Activated T-cell treated with anti-CD3 and anti-CD28 coated beads for 1 hour (primary cell): ENCODE measurements around the gene CLASP2.
A peak's percentile ranks its signal among the peaks of the same experiment; 100 is the strongest.
"Not testable (repeated sequence)": the region's sequence is repeated elsewhere in the genome, so short reads cannot be mapped to it uniquely, and the experiment has no call there.

Experiments used
- DNase-seq: peaks from one replicate; pipeline ENCODE4 v3.0.0-alpha.2; 2020; ENCODE audit warnings: low read depth

Gene CLASP2

GRCh38 chr3:33717866-33718594 lies at the start of gene CLASP2:
CLASP2 (minus strand) TSS chr3:33718254; CDS start chr3:33718002, 252 bp downstream.
- DNase-seq: peak; percentile 65

DNA sequence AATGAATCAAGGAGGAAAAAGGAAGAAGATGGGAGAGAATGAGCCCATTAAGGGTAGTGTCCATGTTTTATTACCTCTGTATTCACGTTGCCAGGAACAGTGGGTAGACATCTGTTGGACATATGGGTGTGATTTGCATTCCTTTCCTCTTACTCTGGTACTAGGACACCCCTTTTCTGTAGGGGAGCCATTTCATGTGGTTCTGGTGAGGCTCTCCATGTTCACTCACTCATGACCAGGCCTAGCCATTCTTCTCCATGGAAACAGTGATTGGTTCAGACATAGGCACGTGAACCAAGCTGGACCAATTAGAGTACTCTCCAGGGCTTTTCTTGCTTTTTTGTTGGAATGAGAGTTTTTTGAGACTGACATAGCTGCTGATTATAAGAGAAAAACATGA lies 40.8 kb upstream of the CLASP2 start:
- no peak for DNase-seq

DNA sequence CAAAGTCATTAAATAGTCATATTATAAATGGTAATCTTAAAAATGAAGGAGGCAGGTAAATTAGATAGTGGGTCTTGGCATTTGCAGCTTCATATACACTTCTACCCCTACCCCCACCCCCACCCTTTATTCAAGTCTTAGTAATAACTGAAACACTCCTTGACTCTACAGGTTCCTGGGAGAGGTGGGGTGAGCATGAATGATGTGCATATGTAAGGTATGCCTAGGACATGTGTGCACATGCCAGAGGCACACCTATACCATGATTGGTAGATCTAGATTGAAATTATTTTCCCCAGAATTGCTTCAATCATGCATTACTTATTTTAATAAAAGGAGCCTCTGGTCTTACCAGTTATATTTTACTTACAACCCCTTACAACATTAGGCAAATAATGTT lies 40.2 kb upstream of the CLASP2 start:
- DNase-seq: no peak

GRCh38 chr3:33754391-33754790 lies 36.3 kb upstream of the CLASP2 start:
- DNase-seq: not testable (repeated sequence)

DNA sequence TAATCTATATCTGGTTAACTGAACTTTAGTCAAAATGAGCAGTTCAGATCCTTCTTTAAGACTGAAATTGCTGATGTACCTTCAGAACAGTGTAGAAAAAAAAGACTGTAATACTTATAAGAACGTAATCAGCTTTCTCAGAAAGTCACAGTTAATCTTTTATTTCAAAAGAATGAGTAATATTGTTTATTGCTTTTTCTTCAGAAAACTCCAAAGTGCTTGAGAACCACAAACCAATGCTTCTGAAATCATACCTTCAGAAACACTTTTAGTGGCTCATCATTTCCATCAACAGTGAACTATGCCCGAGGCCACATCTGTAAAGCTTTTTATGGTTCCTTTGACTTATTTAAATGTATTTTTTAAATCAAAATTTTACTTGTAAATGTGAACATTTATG lies 33.3 kb upstream of the CLASP2 start:
- no peak for DNase-seq

DNA sequence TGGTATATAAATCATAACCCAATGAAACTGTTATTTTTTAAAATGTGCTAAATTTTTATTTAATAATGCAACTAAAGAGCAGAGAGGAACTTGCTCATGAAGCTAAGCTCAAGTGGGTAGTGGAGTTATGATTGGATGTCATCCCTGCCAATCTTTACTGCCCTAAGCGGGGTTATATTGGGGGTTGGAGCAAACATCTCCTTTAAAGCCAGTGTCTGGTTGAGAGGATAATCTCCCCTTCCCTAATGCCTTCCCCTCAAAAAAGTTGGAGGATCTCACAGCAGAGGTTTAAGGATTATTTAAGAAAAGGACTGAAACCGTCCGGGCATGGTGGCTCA lies 32.1 kb upstream of the CLASP2 start:
- DNase-seq: no peak

- no peak for DNase-seq
These were observed 31.6 kb upstream of the CLASP2 start for GRCh38 chr3:33749546-33750210.

DNA sequence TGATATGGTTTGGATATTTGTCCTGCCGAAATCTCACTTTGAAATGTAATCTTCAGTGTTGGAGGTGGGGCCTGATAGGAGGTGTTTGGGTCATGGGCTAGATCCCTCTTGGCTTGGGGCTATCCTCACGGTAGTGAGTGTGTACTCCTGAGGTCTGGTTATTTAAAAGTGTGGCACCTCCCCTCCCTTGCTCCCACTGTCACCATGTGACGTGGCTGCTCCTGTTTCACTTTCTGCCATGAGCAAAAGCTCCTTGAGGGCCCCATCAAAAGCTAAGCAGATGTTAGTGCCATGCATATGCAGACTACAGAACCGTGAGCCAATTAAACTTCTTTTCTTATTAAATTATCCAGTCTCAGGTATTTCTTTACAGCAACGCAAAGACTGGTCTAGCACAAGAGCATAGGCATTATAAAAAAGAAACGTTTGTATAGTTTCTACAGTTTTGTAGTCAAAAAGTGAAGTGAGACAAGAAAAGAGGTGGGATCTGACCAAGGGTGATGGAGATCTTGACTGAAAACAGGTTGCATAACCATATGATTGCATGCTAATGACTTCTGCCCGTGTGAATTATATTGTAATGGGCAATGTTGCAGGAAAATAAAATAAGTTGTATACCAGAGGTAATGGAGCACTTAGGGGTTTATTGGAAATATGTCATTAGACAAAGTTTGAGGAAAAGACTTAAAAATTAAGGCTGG lies 28.5 kb upstream of the CLASP2 start:
- DNase-seq: no peak

DNA sequence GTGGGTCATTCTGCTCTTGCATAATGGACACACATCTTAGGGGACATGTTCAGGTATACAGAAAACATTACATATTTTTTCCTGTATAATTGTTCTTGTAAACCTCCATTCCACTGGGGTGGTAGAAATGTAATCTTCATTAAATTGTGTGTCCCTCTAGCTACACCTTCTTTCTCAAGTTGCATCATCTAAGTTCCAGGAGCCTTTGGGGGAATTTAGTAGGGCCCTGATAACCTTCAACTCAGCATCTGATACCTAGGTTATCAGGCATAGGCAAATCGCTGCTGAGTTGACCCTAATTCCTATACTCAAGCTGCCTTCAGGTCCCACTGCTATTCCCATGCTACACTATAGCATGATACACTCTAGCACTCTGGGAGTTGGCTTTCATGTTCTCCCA lies 19.1 kb upstream of the CLASP2 start:
- DNase-seq: no peak

DNA sequence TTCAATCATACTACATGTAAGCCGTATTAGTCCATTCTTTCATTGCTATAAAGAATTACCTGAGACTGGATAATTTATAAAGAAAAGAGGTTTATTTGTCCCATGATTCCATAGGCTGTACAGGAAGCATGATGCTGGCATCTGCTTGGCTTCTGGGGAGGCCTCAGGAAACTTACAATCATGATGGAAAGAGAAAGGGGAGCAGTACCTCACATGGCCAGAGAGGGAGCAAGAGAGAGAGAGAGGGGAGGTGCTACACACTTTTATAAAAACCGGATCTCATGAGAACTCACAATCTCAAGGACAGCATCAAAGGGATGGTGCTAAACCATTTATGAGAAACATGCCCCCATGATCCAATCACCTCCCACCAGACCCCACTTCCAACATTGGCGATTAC lies 14.3 kb upstream of the CLASP2 start:
- no peak for DNase-seq

GRCh38 chr3:33729993-33730392 lies 11.9 kb upstream of the CLASP2 start:
- no peak for DNase-seq

GRCh38 chr3:33724256-33724655 lies 6.2 kb upstream of the CLASP2 start:
- DNase-seq: no peak

GRCh38 chr3:33722626-33723370 lies 4.7 kb upstream of the CLASP2 start:
- no peak for DNase-seq

GRCh38 chr3:33722191-33722590 lies 4.1 kb upstream of the CLASP2 start:
- no peak for DNase-seq

- DNase-seq: no peak
These were observed 497 bp upstream of the CLASP2 start for GRCh38 chr3:33718595-33718907.

DNA sequence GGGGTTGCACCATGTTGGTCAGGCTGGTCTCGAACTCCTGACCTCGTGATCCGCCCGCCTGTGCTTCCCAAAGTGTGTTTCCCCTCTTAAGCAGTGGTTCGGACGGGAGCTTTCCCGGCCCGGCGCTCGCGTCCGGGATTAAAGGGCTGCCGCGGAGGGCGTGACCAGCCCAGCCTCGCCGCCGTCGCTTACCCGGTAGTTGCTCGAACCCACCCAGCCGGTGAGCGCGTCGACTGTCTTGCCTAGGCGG lies 513 bp downstream of the CLASP2 start:
- DNase-seq: peak; percentile 38

DNA sequence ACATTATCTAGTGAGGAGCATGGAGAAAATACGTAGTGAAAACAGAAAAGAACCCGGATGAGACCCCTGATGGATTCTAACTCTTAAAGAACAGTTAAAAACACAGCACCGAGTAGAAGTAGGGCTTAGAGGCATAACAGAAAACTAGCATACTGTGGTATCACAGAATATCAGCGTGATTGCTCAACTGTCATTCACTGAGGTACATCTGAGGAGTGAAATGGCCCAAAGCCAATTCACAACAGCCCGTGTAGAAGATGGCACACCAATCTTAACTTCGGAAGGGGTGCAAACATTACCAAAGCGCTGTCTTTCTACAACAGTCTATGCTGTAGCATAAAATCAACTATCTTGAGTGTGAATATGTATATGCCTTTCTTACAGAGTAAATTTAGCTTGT lies 1.8 kb downstream of the CLASP2 start:
- no peak for DNase-seq

- DNase-seq: no peak
These were observed 7.0 kb downstream of the CLASP2 start for GRCh38 chr3:33711100-33711499.

DNA sequence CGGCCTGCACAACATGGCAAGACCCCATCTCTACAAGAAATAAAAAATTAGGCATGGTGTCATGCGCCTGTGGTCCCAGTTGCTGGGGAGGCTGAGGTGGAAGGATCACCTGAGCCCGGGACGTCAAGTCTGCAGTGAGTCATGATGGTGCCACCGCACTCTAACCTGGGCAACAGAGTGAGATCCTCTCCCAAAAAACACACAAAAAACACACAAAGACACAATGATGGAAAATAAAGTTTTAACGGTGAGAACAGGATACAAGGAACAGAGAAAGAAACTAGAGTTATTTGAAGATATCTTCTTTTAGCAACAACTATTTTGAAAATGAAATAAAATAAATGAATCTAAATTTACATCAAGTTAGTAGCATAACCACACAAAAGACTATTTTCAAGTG lies 12.0 kb downstream of the CLASP2 start:
- no peak for DNase-seq

DNA sequence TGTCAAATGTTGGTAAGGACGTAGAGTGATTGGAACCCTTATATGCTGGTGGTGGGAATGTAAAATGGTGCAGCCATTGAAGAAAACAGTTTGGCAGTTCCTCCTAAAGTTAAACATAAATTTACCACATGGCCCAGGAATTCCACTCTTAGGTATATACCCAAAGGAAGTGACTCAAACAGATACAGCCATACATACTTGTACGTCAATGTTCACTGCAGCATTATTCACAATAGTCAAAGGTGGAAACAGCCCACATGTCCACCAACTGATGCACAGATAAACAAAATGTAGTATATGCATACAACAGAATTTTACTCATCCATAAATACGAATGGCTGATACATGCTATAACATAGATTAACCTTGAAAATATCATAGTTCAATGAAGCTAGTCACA lies 13.2 kb downstream of the CLASP2 start:
- no peak for DNase-seq

DNA sequence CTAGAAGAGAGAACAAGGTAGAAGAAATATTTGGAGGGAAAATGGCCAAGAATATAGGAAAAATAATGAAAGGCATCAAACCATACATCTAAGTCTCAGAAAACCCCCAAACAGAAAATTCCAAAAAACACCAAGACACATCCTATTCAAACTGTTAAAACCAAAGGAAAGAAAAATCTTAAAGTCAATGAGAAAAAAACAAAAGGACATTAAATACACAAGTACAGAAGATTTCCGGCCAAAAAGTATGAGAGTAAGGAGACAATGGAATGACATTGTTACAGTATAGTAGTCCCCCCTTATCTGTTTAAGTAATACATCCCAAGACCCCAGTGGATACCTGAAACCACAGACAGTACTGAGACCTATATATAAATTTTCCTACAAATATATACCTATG lies 18.8 kb downstream of the CLASP2 start:
- no peak for DNase-seq

DNA sequence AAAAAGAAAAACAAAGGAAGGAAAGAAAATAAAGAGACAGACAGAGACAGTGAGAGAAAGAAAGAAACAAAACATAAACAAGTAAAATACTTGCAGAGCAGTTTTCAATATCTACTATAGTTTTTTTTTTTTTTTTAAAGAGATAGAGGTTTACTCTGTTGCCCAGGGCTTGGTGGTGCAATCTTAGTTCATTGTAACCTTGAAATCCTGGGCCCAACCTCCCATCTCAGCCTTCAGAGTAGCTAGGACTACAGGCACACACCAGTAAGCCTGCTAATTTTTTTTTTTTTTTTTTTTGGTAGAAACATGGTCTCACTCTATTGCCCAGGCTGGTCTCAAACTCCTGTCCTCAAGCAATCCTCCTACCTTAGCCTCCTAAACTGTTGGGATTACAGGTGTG lies 23.1 kb downstream of the CLASP2 start:
- DNase-seq: no peak

DNA sequence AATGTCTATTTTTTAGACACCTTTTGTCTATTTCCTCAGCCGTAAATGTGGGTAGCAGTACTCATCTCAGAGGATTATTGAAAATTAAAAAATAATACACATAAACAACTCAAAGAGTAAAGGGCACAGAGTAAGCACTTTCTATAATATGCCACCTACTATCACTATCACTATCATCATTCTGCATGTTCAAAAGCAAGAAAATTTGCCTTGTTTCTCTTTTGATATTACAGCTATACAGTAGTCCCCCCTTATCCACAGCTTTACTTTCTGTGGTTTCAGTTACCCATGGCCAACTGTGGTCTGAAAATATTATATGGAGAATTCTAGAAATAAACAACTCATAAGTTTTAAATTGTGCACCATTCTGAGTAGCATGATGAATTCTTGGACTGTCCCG lies 27.7 kb downstream of the CLASP2 start:
- DNase-seq: no peak
